Panc1 (cell line): ENCODE results near the gene SYNM. TPM values are rescaled to one million over a fixed set of nuclear protein-coding genes. Genes with fewer than 3 reads are reported as not detected.

Experiments
- ATAC-seq: fragments of 200-7000 bp; cut with Tn5 transposase; 2 replicates; pipeline ENCODE4 v1.9.1; 2020; ENCODE audit warnings: mild to moderate bottlenecking, moderate library complexity
- BruUV-seq: library from RNA; stranded (reverse); fragments of 400-500 nt; replicated peaks from 2 replicates; lab custom pipeline; 2021; lab: Mats Ljungman, UMichigan
- CTCF ChIA-PET: fragments of 300-600 bp; sonication (Branson Sonifier 250); formaldehyde crosslinking; loops from one replicate; lab custom pipeline; 2022; ENCODE audit warnings: antibody characterized with exemption; lab: Charles Lee
- POLR2A ChIA-PET: fragments of 300-600 bp; sonication (Branson Sonifier 250); formaldehyde crosslinking; loops from one replicate; lab custom pipeline; 2022; ENCODE audit warnings: antibody characterized with exemption; lab: Charles Lee
- DNase-seq: peaks from one replicate; pipeline ENCODE4 v3.0.0-alpha.2; 2010; ENCODE audit warnings: low read depth, low spot score
- H3K27ac ChIP-seq: 2 replicates; pipeline ENCODE4 v1.5.1; 2011; ENCODE audit warnings: mild to moderate bottlenecking, low read length, inconsistent platforms
- H3K27me3 ChIP-seq: fragments of 200-500 bp; sonication (Bioruptor generic); 2 replicates; pipeline ENCODE4 v1.6.0; 2014; ENCODE audit warnings: low read length, inconsistent platforms; ENCODE audit not compliant: control insufficient read depth, insufficient read depth
- H3K36me3 ChIP-seq: fragments of 200-500 bp; sonication (Bioruptor generic); 2 replicates; pipeline ENCODE4 v1.5.1; 2014; ENCODE audit warnings: inconsistent platforms, mild to moderate bottlenecking, low read length, moderate library complexity; ENCODE audit not compliant: control insufficient read depth, insufficient read depth
- H3K4me1 ChIP-seq: 2 replicates; pipeline ENCODE4 v1.5.1; 2011; ENCODE audit warnings: inconsistent platforms, mild to moderate bottlenecking, low read length, moderate library complexity; ENCODE audit not compliant: control insufficient read depth, insufficient read depth
- H3K4me3 ChIP-seq, 2 experiments: 2 replicates each; pipeline ENCODE4 v1.5.1; 2011 to 2012; ENCODE audit warnings: low read depth in 2 of 2, low read length in 2 of 2, mild to moderate bottlenecking in 2 of 2, inconsistent platforms in 1 of 2, moderate library complexity in 1 of 2
- H3K9me3 ChIP-seq: fragments of 200-500 bp; sonication (Bioruptor generic); 2 replicates; pipeline ENCODE4 v1.5.1; 2014; ENCODE audit warnings: low read depth, mild to moderate bottlenecking, inconsistent platforms, low read length, moderate library complexity; ENCODE audit not compliant: control insufficient read depth, insufficient read depth
- CTCF ChIP-seq: fragments of 450-650 bp; IDR thresholded peaks from 2 replicates; pipeline ENCODE4 v1.5.1; 2017; ENCODE audit warnings: mild to moderate bottlenecking
- POLR2AphosphoS5 ChIP-seq: IDR thresholded peaks from 2 replicates; pipeline ENCODE4 v1.6.1; 2012; ENCODE audit warnings: mild to moderate bottlenecking, low read depth, low read length, moderate library complexity
- REST ChIP-seq, 2 experiments: IDR thresholded peaks; 2 replicates each; pipeline ENCODE4 v1.6.1; 2011 to 2012; ENCODE audit warnings: low read depth in 2 of 2, control low read depth in 1 of 2, low read length in 1 of 2, mild to moderate bottlenecking in 1 of 2, moderate library complexity in 1 of 2; ENCODE audit not compliant: insufficient read depth in 1 of 2
- SIN3A ChIP-seq: IDR thresholded peaks from 2 replicates; pipeline ENCODE4 v1.6.1; 2012; ENCODE audit warnings: low read depth, mild to moderate bottlenecking, low read length, moderate library complexity, borderline replicate concordance; ENCODE audit not compliant: insufficient read depth
- TCF7L2 ChIP-seq: IDR thresholded peaks from 2 replicates; pipeline ENCODE4 v1.6.1; 2011; ENCODE audit warnings: mild to moderate bottlenecking, low read depth, low read length, inconsistent platforms
- in situ Hi-C: cut with HindIII; loops from 2 replicates; pipeline ENCODE4 v1.10.0; 2016; ENCODE audit warnings: low sequenced_read_pairs, low pct_unique_long_range_greater_than_20kb
- intact Hi-C: fragments of 100-400 bp; cut with micrococcal nuclease; formaldehyde crosslinking; loops from one replicate; pipeline ENCODE4 v1.10.0; 2022; ENCODE audit not compliant: unreplicated experiment
- total RNA-seq: library from RNA; stranded (reverse); gene quantifications from one replicate; pipeline ENCODE4 v1.2.1, GENCODE V29; 2021; ENCODE audit not compliant: unreplicated experiment

SYNM gene
- total RNA-seq, 1 experiment from 2014 or later, result 38.9 TPM

- H3K9me3 ChIP-seq, result no peaks in the 10 kb centered on the region
- no peaks in the 10 kb centered on the region for H3K27me3 ChIP-seq
- ATAC-seq, result no peak
- H3K27ac ChIP-seq, result no peak overlapping the region
- no peak for TF ChIP-seq POLR2AphosphoS5
- TF ChIP-seq CTCF, result no peak
- TF ChIP-seq SIN3A, result no peak
- no peak for TF ChIP-seq TCF7L2
- ChIA-PET CTCF (no interaction called here), POLR2A (no interaction called here)
- in situ Hi-C loops, result no loop called here
- H3K4me3 ChIP-seq, result no peak overlapping the region
- peaks cover 15% of the 10 kb centered on the region for H3K4me1 ChIP-seq
- intact Hi-C loops, result no loop called here
- DNase-seq, result no peak
- no peaks in the 10 kb centered on the region for H3K36me3 ChIP-seq
- no TSS peak for BruUV-seq
These were observed 2.3 kb upstream of the SYNM start for GRCh38 chr15:99102332-99103235.

GRCh38 chr15:99103279-99103678 lies 1.6 kb upstream of the SYNM start:
- no peaks in the 10 kb centered on the region for H3K9me3 ChIP-seq
- POLR2A ChIA-PET, result no interaction called here
- CTCF ChIA-PET, result interaction anchor here (0.7 kb wide), 1 partner anchor 661 kb away, joined by 3 read pairs; no protein-coding TSS in a partner anchor
- H3K4me1 ChIP-seq, result peaks cover 17% of the 10 kb centered on the region
- DNase-seq (no peak), ATAC-seq (no peak)
- no peak overlapping the region for H3K27ac ChIP-seq
- in situ Hi-C loops (no loop called here), intact Hi-C loops (no loop called here)
- BruUV-seq, result no TSS peak
- H3K27me3 ChIP-seq, result no peaks in the 10 kb centered on the region
- H3K36me3 ChIP-seq, result no peaks in the 10 kb centered on the region
- TF ChIP-seq REST (IDR thresholded peaks at IDR 0.05; ENCODE audit: insufficient read depth in 1 of 2, low read depth in 2 of 2, low read length in 1 of 2), result no peak
- no peak for TF ChIP-seq POLR2AphosphoS5
- no peak for TF ChIP-seq TCF7L2
- no peak for TF ChIP-seq SIN3A
- no peak for TF ChIP-seq CTCF
- H3K4me3 ChIP-seq, result no peak overlapping the region
